Stimulated activated CD8-positive, alpha-beta memory T cell treated with anti-CD3 and anti-CD28 coated beads, Interleukin-4, amount 100 ng/mL, for 4 hours (primary cell): ENCODE results near the gene SH3PXD2B.

Source experiments
- DNase-seq, 2 donors: peaks; one replicate each; pipeline ENCODE4 v3.0.0-alpha.2; 2020; ENCODE audit warnings: low read depth in 2 of 2, low spot score in 1 of 2

Gene SH3PXD2B

DNA sequence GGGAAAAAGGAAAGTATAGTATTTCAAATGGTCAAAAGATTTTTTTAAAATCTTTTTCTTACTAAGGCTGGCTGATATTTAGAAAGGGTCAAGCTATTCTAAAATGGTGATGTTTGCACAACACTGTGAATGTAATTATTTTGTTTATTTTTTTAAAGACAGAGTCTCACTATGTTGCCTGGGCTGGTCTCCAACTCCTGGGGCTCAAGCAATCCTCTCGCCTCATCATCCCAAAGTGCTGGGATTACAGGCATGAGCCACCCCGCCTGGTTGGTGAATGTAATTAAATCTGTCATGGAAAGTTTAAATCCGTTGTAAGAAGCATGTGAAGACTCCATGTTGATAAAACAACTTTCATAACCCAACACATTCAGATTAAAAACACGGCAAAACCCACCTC lies 173.4 kb downstream of the SH3PXD2B start:
- no peak for DNase-seq

GRCh38 chr5:172280317-172280716 lies 174.0 kb downstream of the SH3PXD2B start:
- no peak for DNase-seq

GRCh38 chr5:172278356-172278755 lies 176.0 kb downstream of the SH3PXD2B start:
- DNase-seq: no peak

- no peak for DNase-seq
Observed at GRCh38 chr5:172276214-172276613, 178.1 kb downstream of the SH3PXD2B start.
